HepG2 (cell line): ENCODE measurements around the gene SVBP. TPM values are rescaled to one million over a fixed set of nuclear protein-coding genes. Genes with fewer than 3 reads are reported as not detected.

Experiments used
- DNMT1 ChIP-seq: sonication (generic); formaldehyde crosslinking; IDR thresholded peaks from 2 replicates; pipeline ENCODE4 v1.5.1; 2020; ENCODE audit warnings: mild to moderate bottlenecking, missing genetic modification reagents
- FLYWCH1 ChIP-seq: sonication (generic); formaldehyde crosslinking; IDR thresholded peaks from 2 replicates; pipeline ENCODE4 v1.8.1; 2023; ENCODE audit warnings: mild to moderate bottlenecking, missing genetic modification reagents
- FOXC1 ChIP-seq: sonication (generic); formaldehyde crosslinking; IDR thresholded peaks from 2 replicates; pipeline ENCODE4 v1.8.0; 2022; ENCODE audit warnings: mild to moderate bottlenecking, missing genetic modification reagents, borderline replicate concordance
- HOXA5 ChIP-seq: sonication (generic); formaldehyde crosslinking; IDR thresholded peaks from 2 replicates; pipeline ENCODE4 v1.4.0; 2020; ENCODE audit warnings: missing genetic modification reagents
- KDM2A ChIP-seq: sonication (generic); formaldehyde crosslinking; IDR thresholded peaks from 2 replicates; pipeline ENCODE4 v1.4.0; 2020; ENCODE audit warnings: low read depth, missing genetic modification reagents, borderline replicate concordance
- KLF6 ChIP-seq: IDR thresholded peaks from 2 replicates; pipeline ENCODE4 v1.8.0; 2016; ENCODE audit warnings: missing biosample characterization, missing genetic modification reagents
- SP5 ChIP-seq: IDR thresholded peaks from 2 replicates; pipeline ENCODE4 v1.6.1; 2016; ENCODE audit warnings: low read depth, borderline replicate concordance
- TMF1 ChIP-seq: sonication (generic); formaldehyde crosslinking; IDR thresholded peaks from 2 replicates; pipeline ENCODE4 v1.8.1; 2022; ENCODE audit warnings: low read depth, missing genetic modification reagents
- ZBTB20 ChIP-seq: sonication (generic); formaldehyde crosslinking; IDR thresholded peaks from 2 replicates; pipeline ENCODE4 v1.8.1; 2023; ENCODE audit warnings: missing genetic modification reagents, low read depth, mild to moderate bottlenecking, borderline replicate concordance
- ZNF136 ChIP-seq: sonication (generic); formaldehyde crosslinking; IDR thresholded peaks from 2 replicates; pipeline ENCODE4 v1.8.1; 2022; ENCODE audit warnings: low read depth, mild to moderate bottlenecking, moderate library complexity, missing genetic modification reagents
- ZNF234 ChIP-seq: sonication (generic); formaldehyde crosslinking; conservative IDR thresholded peaks from 2 replicates; pipeline ENCODE4 v1.5.1; 2020; ENCODE audit warnings: mild to moderate bottlenecking, missing genetic modification reagents
- ZNF446 ChIP-seq: sonication (generic); formaldehyde crosslinking; IDR thresholded peaks from 2 replicates; pipeline ENCODE4 v1.5.0; 2020; ENCODE audit warnings: mild to moderate bottlenecking, missing genetic modification reagents
- ZNF609 ChIP-seq: sonication (generic); formaldehyde crosslinking; IDR thresholded peaks from 2 replicates; pipeline ENCODE4 v1.4.0; 2020; ENCODE audit warnings: mild to moderate bottlenecking, missing genetic modification reagents, borderline replicate concordance
- ZSCAN22 ChIP-seq: sonication (generic); formaldehyde crosslinking; IDR thresholded peaks from 2 replicates; pipeline ENCODE4 v1.4.0; 2020; ENCODE audit warnings: mild to moderate bottlenecking, missing genetic modification reagents
- ZSCAN29 ChIP-seq: sonication (generic); formaldehyde crosslinking; conservative IDR thresholded peaks from 2 replicates; pipeline ENCODE4 v1.4.0; 2020; ENCODE audit warnings: mild to moderate bottlenecking, missing genetic modification reagents
- polyA plus RNA-seq, 8 experiments: library from polyadenylated mRNA; depleted of rRNA in 3 of 8; stranded (reverse) in 7 of 8; unstranded in 1 of 8; fragments of >200 nt; fragmentation: Illumina TruSeq in 4 of 8; extraction: Trizol in 4 of 8; gene quantifications; 2 replicates each; pipeline versions ENCODE4 v1.2.1 to v1.2.3, GENCODE V29; 2011 to 2016; ENCODE audit warnings: low read depth in 4 of 8, missing spikeins in 1 of 8, mixed read lengths in 1 of 8; ENCODE audit not compliant: insufficient read depth in 1 of 8
- total RNA-seq, 5 experiments: library from RNA; depleted of rRNA; stranded (reverse); fragments of >200 nt; fragmentation: Illumina TruSeq; extraction: Trizol; gene quantifications; 2 replicates each; pipeline ENCODE4 v1.2.3, GENCODE V29; 2016; ENCODE audit warnings: low read depth in 1 of 5
- TF ChIP-seq, protein P1 (sequence below): sonication (generic); formaldehyde crosslinking; IDR thresholded peaks from 2 replicates; pipeline ENCODE4 v1.4.0; 2020; ENCODE audit warnings: missing genetic modification reagents, mild to moderate bottlenecking, borderline replicate concordance
- TF ChIP-seq, protein P2 (sequence below): sonication (generic); formaldehyde crosslinking; conservative IDR thresholded peaks from 2 replicates; pipeline ENCODE4 v1.8.0; 2022; ENCODE audit warnings: missing genetic modification reagents
- TF ChIP-seq, protein P3 (sequence below): sonication (generic); formaldehyde crosslinking; IDR thresholded peaks from 2 replicates; pipeline ENCODE4 v1.5.0; 2020; ENCODE audit warnings: missing genetic modification reagents, mild to moderate bottlenecking, borderline replicate concordance

The SVBP gene
- total and polyA plus RNA-seq, 2 of the 13 experiments (the other 11 are each of a cell fraction or from before 2014, with no cell fraction given) = 28.8 to 48.2 TPM

GRCh38 chr1:42816585-42817439 is at the start of gene SVBP, which contains the start of gene ERMAP (continued):
- TF ChIP-seq HOXA5 (CRISPR knock-in tag) = 0 out of 2 replicates have a peak, but pooled peaks have one; percentile 28
- no peak for TF ChIP-seq ZNF609 (CRISPR knock-in tag)
- TF ChIP-seq, protein P1, sequence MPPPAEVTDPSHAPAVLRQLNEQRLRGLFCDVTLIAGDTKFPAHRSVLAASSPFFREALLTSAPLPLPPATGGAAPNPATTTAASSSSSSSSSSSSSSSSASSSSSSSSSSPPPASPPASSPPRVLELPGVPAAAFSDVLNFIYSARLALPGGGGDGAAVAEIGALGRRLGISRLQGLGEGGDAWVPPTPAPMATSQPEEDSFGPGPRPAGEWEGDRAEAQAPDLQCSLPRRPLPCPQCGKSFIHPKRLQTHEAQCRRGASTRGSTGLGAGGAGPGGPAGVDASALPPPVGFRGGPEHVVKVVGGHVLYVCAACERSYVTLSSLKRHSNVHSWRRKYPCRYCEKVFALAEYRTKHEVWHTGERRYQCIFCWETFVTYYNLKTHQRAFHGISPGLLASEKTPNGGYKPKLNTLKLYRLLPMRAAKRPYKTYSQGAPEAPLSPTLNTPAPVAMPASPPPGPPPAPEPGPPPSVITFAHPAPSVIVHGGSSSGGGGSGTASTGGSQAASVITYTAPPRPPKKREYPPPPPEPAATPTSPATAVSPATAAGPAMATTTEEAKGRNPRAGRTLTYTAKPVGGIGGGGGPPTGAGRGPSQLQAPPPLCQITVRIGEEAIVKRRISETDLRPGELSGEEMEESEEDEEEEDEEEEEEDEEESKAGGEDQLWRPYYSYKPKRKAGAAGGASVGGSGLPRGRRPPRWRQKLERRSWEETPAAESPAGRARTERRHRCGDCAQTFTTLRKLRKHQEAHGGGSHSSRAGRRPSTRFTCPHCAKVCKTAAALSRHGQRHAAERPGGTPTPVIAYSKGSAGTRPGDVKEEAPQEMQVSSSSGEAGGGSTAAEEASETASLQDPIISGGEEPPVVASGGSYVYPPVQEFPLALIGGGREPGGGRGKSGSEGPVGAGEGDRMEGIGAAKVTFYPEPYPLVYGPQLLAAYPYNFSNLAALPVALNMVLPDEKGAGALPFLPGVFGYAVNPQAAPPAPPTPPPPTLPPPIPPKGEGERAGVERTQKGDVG (CRISPR knock-in tag) = no peak
- peak; percentile 51; the same call in 1 of the 2 replicates for TF ChIP-seq SP5 (CRISPR knock-in tag)
- no peak for TF ChIP-seq TMF1
- TF ChIP-seq KDM2A (CRISPR knock-in tag) = peak; percentile 42; the same call in 1 of the 2 replicates
- TF ChIP-seq ZNF136 (CRISPR knock-in tag) = peak; percentile 19; the same call in 1 of the 2 replicates
- no peak for TF ChIP-seq KLF6 (CRISPR knock-in tag)
- no peak for TF ChIP-seq ZNF446 (CRISPR knock-in tag)
- no peak for TF ChIP-seq DNMT1 (CRISPR knock-in tag)
- no peak for TF ChIP-seq FOXC1 (CRISPR knock-in tag)
- no peak for TF ChIP-seq ZNF234
- TF ChIP-seq, protein P2, sequence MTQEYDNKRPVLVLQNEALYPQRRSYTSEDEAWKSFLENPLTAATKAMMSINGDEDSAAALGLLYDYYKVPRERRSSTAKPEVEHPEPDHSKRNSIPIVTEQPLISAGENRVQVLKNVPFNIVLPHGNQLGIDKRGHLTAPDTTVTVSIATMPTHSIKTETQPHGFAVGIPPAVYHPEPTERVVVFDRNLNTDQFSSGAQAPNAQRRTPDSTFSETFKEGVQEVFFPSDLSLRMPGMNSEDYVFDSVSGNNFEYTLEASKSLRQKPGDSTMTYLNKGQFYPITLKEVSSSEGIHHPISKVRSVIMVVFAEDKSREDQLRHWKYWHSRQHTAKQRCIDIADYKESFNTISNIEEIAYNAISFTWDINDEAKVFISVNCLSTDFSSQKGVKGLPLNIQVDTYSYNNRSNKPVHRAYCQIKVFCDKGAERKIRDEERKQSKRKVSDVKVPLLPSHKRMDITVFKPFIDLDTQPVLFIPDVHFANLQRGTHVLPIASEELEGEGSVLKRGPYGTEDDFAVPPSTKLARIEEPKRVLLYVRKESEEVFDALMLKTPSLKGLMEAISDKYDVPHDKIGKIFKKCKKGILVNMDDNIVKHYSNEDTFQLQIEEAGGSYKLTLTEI (CRISPR knock-in tag) = no peak
- TF ChIP-seq, protein P3, sequence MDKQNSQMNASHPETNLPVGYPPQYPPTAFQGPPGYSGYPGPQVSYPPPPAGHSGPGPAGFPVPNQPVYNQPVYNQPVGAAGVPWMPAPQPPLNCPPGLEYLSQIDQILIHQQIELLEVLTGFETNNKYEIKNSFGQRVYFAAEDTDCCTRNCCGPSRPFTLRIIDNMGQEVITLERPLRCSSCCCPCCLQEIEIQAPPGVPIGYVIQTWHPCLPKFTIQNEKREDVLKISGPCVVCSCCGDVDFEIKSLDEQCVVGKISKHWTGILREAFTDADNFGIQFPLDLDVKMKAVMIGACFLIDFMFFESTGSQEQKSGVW = no peak
- no peak for TF ChIP-seq ZBTB20
- no peak for TF ChIP-seq ZSCAN29 (CRISPR knock-in tag)
- TF ChIP-seq ZSCAN22 (CRISPR knock-in tag) = no peak
- TF ChIP-seq FLYWCH1 (CRISPR knock-in tag) = no peak
